ENCODE data around the gene MYOM1. TPM values are rescaled to one million over a fixed set of nuclear protein-coding genes. Genes with fewer than 3 reads are reported as not detected.
A peak's percentile ranks its signal among the peaks of the same experiment; 100 is the strongest.

MYOM1 gene
- total RNA-seq, 1 donor from 2014 or later = 1.1 TPM

- peak overlapping the region; percentile 56 for H3K27ac Mint-ChIP-seq
- no peaks in the 10 kb centered on the region for H3K36me3 Mint-ChIP-seq (ENCODE audit: insufficient read depth)
- H3K9me3 Mint-ChIP-seq (ENCODE audit: low read depth) = no peaks in the 10 kb centered on the region
- no peak overlapping the region for H3K4me3 Mint-ChIP-seq (ENCODE audit: low read depth)
- H3K4me1 Mint-ChIP-seq (ENCODE audit: low read depth) = peaks cover 19% of the 10 kb centered on the region
- H3K27me3 Mint-ChIP-seq = no peaks in the 10 kb centered on the region
- no peak for TF ChIP-seq CTCF (IDR thresholded peaks at IDR 0.05; ENCODE audit: unreplicated experiment)
- DNase-seq (ENCODE audit: low spot score, unreplicated experiment) = no peak
Measured at GRCh38 chr18:3230401-3231334, 10.9 kb upstream of the MYOM1 start.

GRCh38 chr18:3226048-3226447 lies 6.3 kb upstream of the MYOM1 start:
- H3K9me3 Mint-ChIP-seq (ENCODE audit: low read depth) = no peaks in the 10 kb centered on the region
- no peak for TF ChIP-seq CTCF (IDR thresholded peaks at IDR 0.05; ENCODE audit: unreplicated experiment)
- H3K4me1 Mint-ChIP-seq (ENCODE audit: low read depth) = peaks cover 15% of the 10 kb centered on the region
- no peaks in the 10 kb centered on the region for H3K27me3 Mint-ChIP-seq
- H3K36me3 Mint-ChIP-seq (ENCODE audit: insufficient read depth) = no peaks in the 10 kb centered on the region
- H3K4me3 Mint-ChIP-seq (ENCODE audit: low read depth) = no peak overlapping the region
- H3K27ac Mint-ChIP-seq = no peak overlapping the region
- DNase-seq (ENCODE audit: low spot score, unreplicated experiment) = no peak

- H3K27me3 Mint-ChIP-seq = no peaks in the 10 kb centered on the region
- H3K27ac Mint-ChIP-seq = peak overlapping the region; percentile 49
- H3K9me3 Mint-ChIP-seq (ENCODE audit: low read depth) = no peaks in the 10 kb centered on the region
- H3K4me3 Mint-ChIP-seq (ENCODE audit: low read depth) = no peak overlapping the region
- TF ChIP-seq CTCF (IDR thresholded peaks at IDR 0.05; ENCODE audit: unreplicated experiment) = no peak
- no peak for DNase-seq (ENCODE audit: low spot score, unreplicated experiment)
- H3K36me3 Mint-ChIP-seq (ENCODE audit: insufficient read depth) = no peaks in the 10 kb centered on the region
- peaks cover 13% of the 10 kb centered on the region for H3K4me1 Mint-ChIP-seq (ENCODE audit: low read depth)
Measured at GRCh38 chr18:3225588-3225987, 5.8 kb upstream of the MYOM1 start.

GRCh38 chr18:3224223-3224622 lies 4.5 kb upstream of the MYOM1 start:
- no peak for TF ChIP-seq CTCF (IDR thresholded peaks at IDR 0.05; ENCODE audit: unreplicated experiment)
- H3K4me3 Mint-ChIP-seq (ENCODE audit: low read depth) = no peak overlapping the region
- peaks cover 20% of the 10 kb centered on the region for H3K4me1 Mint-ChIP-seq (ENCODE audit: low read depth)
- no peaks in the 10 kb centered on the region for H3K36me3 Mint-ChIP-seq (ENCODE audit: insufficient read depth)
- no peaks in the 10 kb centered on the region for H3K9me3 Mint-ChIP-seq (ENCODE audit: low read depth)
- DNase-seq (ENCODE audit: low spot score, unreplicated experiment) = no peak
- H3K27me3 Mint-ChIP-seq = no peaks in the 10 kb centered on the region
- H3K27ac Mint-ChIP-seq = no peak overlapping the region

GRCh38 chr18:3223356-3223755 lies 3.6 kb upstream of the MYOM1 start:
- Mint-ChIP-seq H3K4me3 (ENCODE audit: low read depth) (no peak overlapping the region), H3K27ac (no peak overlapping the region), H3K36me3 (ENCODE audit: insufficient read depth) (no peaks in the 10 kb centered on the region), H3K9me3 (ENCODE audit: low read depth) (no peaks in the 10 kb centered on the region), H3K27me3 (no peaks in the 10 kb centered on the region), H3K4me1 (ENCODE audit: low read depth) (peaks cover 26% of the 10 kb centered on the region)
- no peak for DNase-seq (ENCODE audit: low spot score, unreplicated experiment)
- no peak for TF ChIP-seq CTCF (IDR thresholded peaks at IDR 0.05; ENCODE audit: unreplicated experiment)

Data from progenitor cell of endocrine pancreas (in vitro differentiated cells).